ENCODE results near the gene KLHL24.

KLHL24 gene

DNA sequence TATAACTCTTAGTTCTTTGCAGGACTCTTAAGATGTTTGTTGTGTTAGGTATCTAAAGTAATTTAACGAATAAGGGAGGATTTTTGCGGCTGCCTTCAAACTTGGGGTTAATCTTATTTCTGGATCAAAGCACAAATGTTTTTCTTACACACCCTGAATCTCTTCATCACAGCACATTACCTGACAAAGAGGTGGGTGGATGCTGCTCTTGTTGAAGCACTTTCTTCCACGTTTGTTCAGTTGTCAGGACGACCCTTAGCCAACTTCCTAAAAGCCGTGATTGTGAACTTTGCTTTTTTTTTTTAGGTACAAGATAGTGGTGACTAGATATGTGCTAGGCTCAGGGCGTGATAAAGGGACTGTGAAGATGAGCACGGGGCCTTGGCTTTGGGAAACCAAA, 98.1 kb downstream of the KLHL24 start:
- TF ChIP-seq GATA1 (IDR thresholded peaks at IDR 0.05; ENCODE audit: low read depth, low read length): no peak
- no peak for TF ChIP-seq POLR2A (IDR thresholded peaks at IDR 0.05; ENCODE audit: low read length)
- DNase-seq: no peak
